HUES48 (cell line): ENCODE measurements around the gene KCTD6.
"Not testable (repeated sequence)": the region's sequence is repeated elsewhere in the genome, so short reads cannot be mapped to it uniquely, and the experiment has no call there.

Experiments
- H3K27ac ChIP-seq: one replicate; pipeline ENCODE4 v1.7.0; 2013; ENCODE audit warnings: low read depth, low read length, inconsistent platforms
- H3K27me3 ChIP-seq: 2 replicates; pipeline ENCODE4 v1.6.1; 2013; ENCODE audit warnings: mild to moderate bottlenecking, low read length; ENCODE audit not compliant: control insufficient read depth, insufficient read depth
- H3K36me3 ChIP-seq: 2 replicates; pipeline ENCODE4 v1.6.1; 2013; ENCODE audit warnings: low read length; ENCODE audit not compliant: control insufficient read depth, insufficient read depth
- H3K4me1 ChIP-seq: 2 replicates; pipeline ENCODE4 v1.6.1; 2013; ENCODE audit warnings: mild to moderate bottlenecking, low read length; ENCODE audit not compliant: control insufficient read depth, insufficient read depth
- H3K4me3 ChIP-seq: 2 replicates; pipeline ENCODE4 v1.5.1; 2013; ENCODE audit warnings: mild to moderate bottlenecking, low read depth, low read length
- H3K9ac ChIP-seq: 2 replicates; pipeline ENCODE4 v1.6.1; 2013; ENCODE audit warnings: mild to moderate bottlenecking, low read depth, low read length, moderate library complexity
- H3K9me3 ChIP-seq: 2 replicates; pipeline ENCODE4 v1.6.1; 2013; ENCODE audit warnings: low read length; ENCODE audit not compliant: control insufficient read depth, insufficient read depth

KCTD6 gene

GRCh38 chr3:58527440-58527839 is 35.5 kb downstream of the KCTD6 start:
- H3K4me1 ChIP-seq: peaks cover 12% of the 10 kb centered on the region
- not testable (repeated sequence) for H3K4me3 ChIP-seq, H3K36me3 ChIP-seq, H3K9me3 ChIP-seq, H3K9ac ChIP-seq, H3K27me3 ChIP-seq, H3K27ac ChIP-seq

GRCh38 chr3:58528629-58529028 is 36.7 kb downstream of the KCTD6 start:
- Histone ChIP-seq H3K4me3 (no peak overlapping the region), H3K4me1 (peaks cover 4% of the 10 kb centered on the region), H3K27me3 (no peaks in the 10 kb centered on the region), H3K27ac (no peak overlapping the region), H3K9ac (no peak overlapping the region), H3K36me3 (no peaks in the 10 kb centered on the region), H3K9me3 (no peaks in the 10 kb centered on the region)

- peaks cover 4% of the 10 kb centered on the region for H3K4me1 ChIP-seq
- no peak overlapping the region for H3K4me3 ChIP-seq
- no peaks in the 10 kb centered on the region for H3K9me3 ChIP-seq
- no peak overlapping the region for H3K9ac ChIP-seq
- no peaks in the 10 kb centered on the region for H3K27me3 ChIP-seq
- H3K27ac ChIP-seq: no peak overlapping the region
- no peaks in the 10 kb centered on the region for H3K36me3 ChIP-seq
Measured at GRCh38 chr3:58529516-58530353, 37.8 kb downstream of the KCTD6 start.

- no peaks in the 10 kb centered on the region for H3K36me3 ChIP-seq
- no peaks in the 10 kb centered on the region for H3K9me3 ChIP-seq
- peaks cover 4% of the 10 kb centered on the region for H3K4me1 ChIP-seq
- H3K4me3 ChIP-seq: no peak overlapping the region
- H3K9ac ChIP-seq: no peak overlapping the region
- no peaks in the 10 kb centered on the region for H3K27me3 ChIP-seq
- H3K27ac ChIP-seq: no peak overlapping the region
Measured at GRCh38 chr3:58530354-58530865, 38.5 kb downstream of the KCTD6 start.

GRCh38 chr3:58531555-58531954 is 39.7 kb downstream of the KCTD6 start:
- H3K36me3 ChIP-seq: no peaks in the 10 kb centered on the region
- no peak overlapping the region for H3K4me3 ChIP-seq
- H3K4me1 ChIP-seq: peaks cover under 1% of the 10 kb centered on the region
- no peak overlapping the region for H3K9ac ChIP-seq
- no peak overlapping the region for H3K27ac ChIP-seq
- no peaks in the 10 kb centered on the region for H3K27me3 ChIP-seq
- no peaks in the 10 kb centered on the region for H3K9me3 ChIP-seq

- Histone ChIP-seq H3K9me3 (no peaks in the 10 kb centered on the region), H3K4me1 (no peaks in the 10 kb centered on the region; the same call in none of the 2 replicates), H3K27me3 (no peaks in the 10 kb centered on the region), H3K4me3 (no peak overlapping the region), H3K9ac (no peak overlapping the region), H3K36me3 (no peaks in the 10 kb centered on the region), H3K27ac (no peak overlapping the region)
Measured at GRCh38 chr3:58531956-58532355, 40.1 kb downstream of the KCTD6 start.

- H3K4me3 ChIP-seq: no peak overlapping the region
- H3K27ac ChIP-seq: no peak overlapping the region
- H3K27me3 ChIP-seq: no peaks in the 10 kb centered on the region
- H3K9me3 ChIP-seq: no peaks in the 10 kb centered on the region
- no peak overlapping the region for H3K9ac ChIP-seq
- no peaks in the 10 kb centered on the region for H3K36me3 ChIP-seq
- H3K4me1 ChIP-seq: no peaks in the 10 kb centered on the region; the same call in none of the 2 replicates
Measured at GRCh38 chr3:58532794-58533220, 40.9 kb downstream of the KCTD6 start.

- H3K9me3 ChIP-seq: no peaks in the 10 kb centered on the region
- no peak overlapping the region for H3K27ac ChIP-seq
- H3K27me3 ChIP-seq: no peaks in the 10 kb centered on the region
- H3K36me3 ChIP-seq: no peaks in the 10 kb centered on the region
- no peak overlapping the region for H3K9ac ChIP-seq
- H3K4me3 ChIP-seq: no peak overlapping the region
- H3K4me1 ChIP-seq: no peaks in the 10 kb centered on the region; the same call in none of the 2 replicates
Measured at GRCh38 chr3:58534592-58535494, 42.9 kb downstream of the KCTD6 start.

- Histone ChIP-seq H3K4me1 (no peaks in the 10 kb centered on the region; the same call in none of the 2 replicates), H3K36me3 (no peaks in the 10 kb centered on the region), H3K27ac (no peak overlapping the region), H3K9ac (no peak overlapping the region), H3K4me3 (no peak overlapping the region), H3K9me3 (no peaks in the 10 kb centered on the region), H3K27me3 (no peaks in the 10 kb centered on the region)
Measured at GRCh38 chr3:58535531-58536500, 43.9 kb downstream of the KCTD6 start.
